Uterus (tissue), 2 donors: ENCODE measurements around the gene C6.

Source experiments
- CTCF ChIP-seq, 4 experiments: fragments of 200-600 bp in 2 of 4; fragments of 450-650 bp in 2 of 4; sonication (generic) in 2 of 4; IDR thresholded peaks; one replicate each; pipeline ENCODE4 v1.5.1; 2016 to 2019; ENCODE audit warnings: antibody characterized with exemption in 4 of 4, mild to moderate bottlenecking in 2 of 4, moderate library complexity in 1 of 4
- POLR2A ChIP-seq, 2 donors: fragments of 450-650 bp; IDR thresholded peaks; one replicate each; pipeline ENCODE4 v1.6.1; 2016; ENCODE audit warnings: antibody characterized with exemption in 2 of 2, mild to moderate bottlenecking in 1 of 2, moderate library complexity in 1 of 2

GRCh38 chr5:41252036-41252435 lies 38.7 kb upstream of the C6 start:
- TF ChIP-seq CTCF (IDR thresholded peaks at IDR 0.05), result no peak
- no peak for TF ChIP-seq POLR2A (IDR thresholded peaks at IDR 0.05)
